Activated CD4-positive, alpha-beta T cell treated with anti-CD3 and anti-CD28 coated beads for 36 hours (primary cell): Measurements from ENCODE around the gene RTL10. TPM values are rescaled to one million over a fixed set of nuclear protein-coding genes. Genes with fewer than 3 reads are reported as not detected.
A peak's percentile ranks its signal among the peaks of the same experiment; 100 is the strongest.

ENCODE experiments used
- ATAC-seq: fragments of 200-7000 bp; cut with Tn5 transposase; one replicate; pipeline ENCODE4 v1.10.0; 2021; ENCODE audit warnings: mild to moderate bottlenecking, moderate library complexity
- CTCF ChIA-PET: fragments of 350-600 bp; sonication (Branson Sonifier 250); formaldehyde crosslinking; loops from one replicate; lab custom pipeline; 2021; ENCODE audit warnings: antibody characterized with exemption; lab: Charles Lee
- POLR2A ChIA-PET: fragments of 350-600 bp; sonication (Branson Sonifier 250); formaldehyde crosslinking; loops from one replicate; lab custom pipeline; 2021; ENCODE audit warnings: antibody characterized with exemption, inconsistent platforms; lab: Charles Lee
- DNase-seq: peaks from one replicate; pipeline ENCODE4 v3.0.0-alpha.2; 2020
- H3K27ac Mint-ChIP-seq: one replicate; pipeline ENCODE4 v1.8.0; 2021; ENCODE audit warnings: mixed read lengths
- H3K27me3 Mint-ChIP-seq: one replicate; pipeline ENCODE4 v1.8.0; 2021; ENCODE audit warnings: mixed read lengths
- H3K36me3 Mint-ChIP-seq: one replicate; pipeline ENCODE4 v1.8.0; 2021; ENCODE audit warnings: low read depth, mixed read lengths
- H3K4me1 Mint-ChIP-seq: one replicate; pipeline ENCODE4 v1.8.0; 2021; ENCODE audit warnings: mixed read lengths
- H3K4me3 Mint-ChIP-seq: one replicate; pipeline ENCODE4 v1.8.0; 2021; ENCODE audit warnings: mild to moderate bottlenecking, moderate library complexity, mixed read lengths
- H3K9me3 Mint-ChIP-seq: one replicate; pipeline ENCODE4 v1.8.0; 2021; ENCODE audit warnings: low read depth, mixed read lengths
- intact Hi-C, 2 experiments: fragments of 100-400 bp; cut with DNase I in 1 of 2; cut with micrococcal nuclease in 1 of 2; formaldehyde crosslinking; loops; one replicate each; pipeline versions ENCODE4 v1.14.2 to v1.15.1; 2022 to 2024; cut with DNase I, micrococcal nuclease
- total RNA-seq, 2 experiments: library from RNA; stranded (reverse); gene quantifications; one replicate each; pipeline ENCODE4 v1.2.3, GENCODE V29; 2021

Gene RTL10
- total RNA-seq, 2 experiments from 2014 or later = 14.9 to 15.6 TPM

GRCh38 chr22:19853058-19853878, 1.4 kb downstream of the RTL10 start:
- Mint-ChIP-seq H3K4me3 (peak overlapping the region; percentile 89), H3K36me3 (peaks cover 33% of the 10 kb centered on the region), H3K27ac (peak overlapping the region; percentile 85), H3K4me1 (peaks cover 47% of the 10 kb centered on the region), H3K9me3 (no peaks in the 10 kb centered on the region), H3K27me3 (no peaks in the 10 kb centered on the region)
- DNase-seq = peak; percentile 5
- POLR2A ChIA-PET = no interaction called here
- CTCF ChIA-PET = interaction anchor here (0.7 to 1.1 kb wide), 2 partner anchors 58 to 87 kb away, joined by 3 read pairs; no protein-coding TSS in a partner anchor
- intact Hi-C loops = loop anchor here in 1 of 2 experiments (10.0 kb wide), 3 partner anchors 472 to 708 kb away; partner anchors contain the start of genes DGCR6L, ESS2 and KLHL22
- no peak for ATAC-seq

DNA sequence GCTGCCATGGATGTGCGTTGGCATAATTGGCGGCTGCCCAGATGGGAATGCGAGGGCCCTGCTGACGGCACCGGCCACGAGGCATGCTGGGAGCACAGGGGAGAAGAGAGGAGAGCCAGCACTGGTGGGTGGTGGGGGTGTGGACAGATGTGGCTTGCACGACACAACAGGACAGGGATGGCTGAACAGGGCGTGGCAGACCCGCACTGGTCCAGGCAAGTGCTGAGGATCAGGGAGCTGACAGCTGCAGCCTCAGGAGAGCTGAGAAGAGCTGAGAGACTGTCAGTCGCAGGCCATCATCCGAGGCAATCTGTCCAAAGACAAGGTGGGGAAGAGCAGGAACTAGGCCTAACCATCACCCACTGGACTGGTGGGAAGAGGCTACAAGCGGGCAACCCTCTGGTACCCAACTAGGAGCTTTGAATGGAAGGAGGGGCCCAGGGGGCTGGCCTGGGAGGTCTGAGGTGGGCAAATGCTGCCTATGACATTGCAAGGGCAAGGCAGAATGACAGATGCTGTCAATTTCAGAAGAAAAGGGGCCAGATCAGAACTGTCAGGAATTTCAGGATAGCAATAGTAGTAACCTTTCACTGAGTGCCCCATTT, 2.4 kb downstream of the RTL10 start:
- ChIA-PET CTCF (interaction anchor here (1.2 kb wide), 1 partner anchor 10 kb away, joined by 6 read pairs; no protein-coding TSS in a partner anchor), POLR2A (no interaction called here)
- DNase-seq (peak; percentile 3), ATAC-seq (no peak)
- intact Hi-C loops = loop anchor here in 1 of 2 experiments (10.0 kb wide), 3 partner anchors 473 to 707 kb away; partner anchors contain the start of genes DGCR6L, ESS2 and KLHL22
- peaks cover 40% of the 10 kb centered on the region for H3K4me1 Mint-ChIP-seq
- H3K36me3 Mint-ChIP-seq = peaks cover 38% of the 10 kb centered on the region
- H3K4me3 Mint-ChIP-seq = peak overlapping the region; percentile 89
- no peak overlapping the region for H3K27ac Mint-ChIP-seq
- no peaks in the 10 kb centered on the region for H3K27me3 Mint-ChIP-seq
- no peaks in the 10 kb centered on the region for H3K9me3 Mint-ChIP-seq

GRCh38 chr22:19851291-19852176, 3.1 kb downstream of the RTL10 start:
- peaks cover 33% of the 10 kb centered on the region for H3K4me1 Mint-ChIP-seq
- H3K4me3 Mint-ChIP-seq = no peak overlapping the region
- no peaks in the 10 kb centered on the region for H3K9me3 Mint-ChIP-seq

DNA sequence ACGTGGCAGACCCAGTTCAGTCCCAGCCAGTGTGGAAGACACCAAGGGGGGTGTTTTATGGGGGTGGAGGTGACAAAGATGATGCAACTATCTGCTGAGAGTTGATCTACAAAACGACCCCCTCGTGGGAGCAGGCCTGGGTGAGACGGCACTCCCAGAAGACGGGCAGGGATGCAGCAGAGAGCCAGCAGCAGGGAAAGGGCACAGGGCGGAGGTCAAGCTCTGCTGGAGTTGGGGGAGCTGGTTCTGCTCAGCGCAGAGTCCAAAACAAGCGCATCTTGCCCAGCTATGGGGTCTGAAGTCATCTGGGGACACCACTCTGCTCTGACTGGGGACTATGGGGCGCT, 3.9 kb downstream of the RTL10 start:
- no peak overlapping the region for H3K4me3 Mint-ChIP-seq
- no peaks in the 10 kb centered on the region for H3K9me3 Mint-ChIP-seq
- no peak for ATAC-seq
- ChIA-PET POLR2A (no interaction called here), CTCF (interaction anchor here (0.5 kb wide), 1 partner anchor 154 kb away, joined by 3 read pairs; no protein-coding TSS in a partner anchor)
- peaks cover 30% of the 10 kb centered on the region for H3K4me1 Mint-ChIP-seq
- H3K36me3 Mint-ChIP-seq = peaks cover 38% of the 10 kb centered on the region
- DNase-seq = no peak
- no peaks in the 10 kb centered on the region for H3K27me3 Mint-ChIP-seq
- H3K27ac Mint-ChIP-seq = peak overlapping the region; percentile 72
- intact Hi-C loops = loop anchor here in 1 of 2 experiments (10.0 kb wide), 3 partner anchors 474 to 706 kb away; partner anchors contain the start of genes DGCR6L, ESS2 and KLHL22

More at GRCh38 chr22:19851291-19852176, 3.1 kb downstream of the RTL10 start:
- intact Hi-C loops = loop anchor here in 1 of 2 experiments (10.0 kb wide), 3 partner anchors 473 to 707 kb away; partner anchors contain the start of genes DGCR6L, ESS2 and KLHL22
- CTCF ChIA-PET = interaction anchor here (1.2 kb wide), 1 partner anchor 9 kb away, joined by 6 read pairs; no protein-coding TSS in a partner anchor
- Mint-ChIP-seq H3K36me3 (peaks cover 41% of the 10 kb centered on the region), H3K27ac (peak overlapping the region; percentile 31), H3K27me3 (no peaks in the 10 kb centered on the region)
- POLR2A ChIA-PET = no interaction called here
- DNase-seq (no peak), ATAC-seq (no peak)

DNA sequence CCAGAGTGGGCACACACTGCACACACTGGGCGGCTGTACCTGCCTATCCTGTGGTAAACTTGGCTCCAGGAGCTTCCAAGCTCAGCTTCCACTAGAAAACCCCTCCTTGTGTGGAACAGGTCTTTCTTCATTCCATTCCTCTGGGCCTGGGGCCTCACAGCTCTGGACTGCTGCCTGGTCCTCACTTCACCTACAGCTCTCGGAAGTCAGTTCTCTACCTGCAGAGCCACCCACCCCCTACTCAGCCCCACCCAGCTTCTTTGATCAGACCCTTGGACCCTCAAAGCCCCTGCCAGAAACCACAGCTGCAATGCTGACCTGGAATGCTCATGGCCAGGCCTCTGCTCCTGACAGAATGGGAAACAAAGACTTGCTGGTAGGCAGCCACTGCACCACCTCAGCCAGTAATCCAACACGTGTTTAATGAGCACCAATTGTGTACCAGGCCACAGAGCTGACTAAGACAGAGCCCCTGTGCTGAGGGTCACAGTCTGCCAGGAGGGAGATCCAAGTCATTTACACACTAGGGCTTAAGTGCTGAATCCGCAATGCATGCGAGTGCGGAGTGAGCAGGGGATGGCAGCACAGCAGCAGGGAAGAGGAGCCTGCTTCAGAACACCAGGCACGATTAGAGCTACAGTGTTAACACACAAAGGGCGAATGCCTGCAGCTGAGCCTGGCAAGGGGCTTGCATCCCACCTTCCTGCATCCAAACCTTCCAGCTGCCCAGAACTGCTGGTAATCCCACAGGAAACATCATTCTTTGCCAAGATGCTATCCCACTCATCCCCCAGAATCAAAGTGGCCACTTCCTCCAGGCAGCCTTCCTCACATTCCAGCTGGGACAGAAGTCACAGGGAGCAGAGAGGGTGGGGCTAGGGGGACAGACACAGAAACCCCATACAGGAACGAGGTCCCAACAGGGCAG, 4.6 kb downstream of the RTL10 start:
- ATAC-seq (no peak), DNase-seq (no peak)
- Mint-ChIP-seq H3K27ac (peak overlapping the region; percentile 72), H3K4me3 (no peak overlapping the region), H3K9me3 (no peaks in the 10 kb centered on the region), H3K4me1 (peaks cover 35% of the 10 kb centered on the region), H3K36me3 (peaks cover 36% of the 10 kb centered on the region), H3K27me3 (no peaks in the 10 kb centered on the region)
- intact Hi-C loops = loop anchor here (2.0 to 10.0 kb wide), 4 partner anchors 21 to 705 kb away; partner anchors contain the start of genes DGCR6L (in 1 of the 2), ESS2 (in 1 of the 2) and KLHL22 (in 1 of the 2)
- POLR2A ChIA-PET = interaction anchor here (0.6 kb wide), 1 partner anchor 15 kb away, joined by 3 read pairs; no protein-coding TSS in a partner anchor
- CTCF ChIA-PET = interaction anchor here (0.5 kb wide), 1 partner anchor 154 kb away, joined by 3 read pairs; no protein-coding TSS in a partner anchor

DNA sequence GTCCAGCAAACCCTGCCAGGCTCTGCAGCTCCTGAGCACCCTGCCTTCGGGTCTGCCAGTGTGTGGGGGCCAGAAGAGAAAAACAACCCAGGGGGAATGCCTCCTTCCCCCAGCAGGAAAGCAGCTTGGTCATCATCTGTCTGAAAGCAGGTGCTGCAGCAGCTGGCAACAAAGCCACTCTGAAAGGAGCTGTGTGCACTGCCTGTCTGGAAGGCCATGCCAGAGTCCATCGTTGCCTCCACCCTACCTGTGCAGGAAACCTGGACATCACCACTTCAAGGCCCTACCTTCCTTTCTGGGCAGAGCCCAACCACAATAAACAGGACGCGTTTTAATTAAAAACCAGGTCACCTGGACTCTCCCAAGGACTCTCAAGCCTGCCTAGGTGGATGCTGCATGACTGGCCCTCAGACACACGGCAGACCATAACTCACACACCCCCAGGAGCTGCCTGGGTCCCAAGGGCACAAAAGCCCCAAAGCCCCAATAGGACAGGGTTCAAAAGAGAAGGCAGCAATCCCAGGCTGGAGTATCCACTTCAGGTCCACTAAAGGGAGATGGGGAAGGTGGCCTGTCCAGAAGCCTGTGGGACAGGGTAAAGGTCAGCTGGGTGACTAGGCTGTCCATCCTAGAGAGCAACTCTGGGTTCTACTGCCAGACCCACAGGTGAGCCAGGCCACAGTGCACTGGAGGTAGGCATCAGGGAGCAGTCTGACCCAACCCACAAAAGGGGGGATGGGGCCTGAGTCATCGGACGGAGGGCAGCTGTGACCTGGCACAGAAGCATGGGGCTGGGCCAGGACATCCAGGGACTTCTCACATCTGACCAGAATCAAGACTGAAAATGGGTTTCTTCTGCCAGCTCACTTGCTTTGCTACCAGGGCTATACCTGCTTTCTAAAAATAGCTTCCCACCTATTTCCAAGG, 6.1 kb downstream of the RTL10 start:
- no peaks in the 10 kb centered on the region for H3K9me3 Mint-ChIP-seq

DNA sequence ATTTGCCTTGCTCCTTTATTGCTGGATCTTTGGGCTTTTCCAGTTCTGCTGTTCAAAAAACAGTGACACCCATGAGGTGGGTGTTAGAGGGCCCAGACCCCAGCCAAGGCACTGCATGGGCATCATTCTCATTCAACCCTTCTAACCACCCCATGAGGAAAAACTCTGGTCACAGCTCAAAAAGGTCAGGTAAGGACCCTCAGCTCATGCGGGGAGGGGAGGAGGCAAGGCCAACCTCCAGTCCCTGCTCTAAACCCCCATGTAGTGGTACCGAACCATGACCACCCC, 7.4 kb downstream of the RTL10 start:
- POLR2A ChIA-PET = no interaction called here
- H3K27me3 Mint-ChIP-seq = no peaks in the 10 kb centered on the region
- H3K27ac Mint-ChIP-seq = no peak overlapping the region
- peaks cover 30% of the 10 kb centered on the region for H3K4me1 Mint-ChIP-seq
- CTCF ChIA-PET = no interaction called here
- peaks cover 27% of the 10 kb centered on the region for H3K36me3 Mint-ChIP-seq
- intact Hi-C loops = no loop called here
- no peak for ATAC-seq
- H3K9me3 Mint-ChIP-seq = no peaks in the 10 kb centered on the region
- DNase-seq = no peak
- no peak overlapping the region for H3K4me3 Mint-ChIP-seq

More for the DNA sequence above, 6.1 kb downstream of the RTL10 start:
- H3K27ac Mint-ChIP-seq = no peak overlapping the region
- H3K36me3 Mint-ChIP-seq = peaks cover 33% of the 10 kb centered on the region
- DNase-seq (no peak), ATAC-seq (no peak)
- peaks cover 43% of the 10 kb centered on the region for H3K4me1 Mint-ChIP-seq
- ChIA-PET CTCF (no interaction called here), POLR2A (no interaction called here)
- intact Hi-C loops = loop anchor here in 1 of 2 experiments (2.0 kb wide), 1 partner anchor 20 kb away; no protein-coding TSS in a partner anchor
- no peaks in the 10 kb centered on the region for H3K27me3 Mint-ChIP-seq
- no peak overlapping the region for H3K4me3 Mint-ChIP-seq

DNA sequence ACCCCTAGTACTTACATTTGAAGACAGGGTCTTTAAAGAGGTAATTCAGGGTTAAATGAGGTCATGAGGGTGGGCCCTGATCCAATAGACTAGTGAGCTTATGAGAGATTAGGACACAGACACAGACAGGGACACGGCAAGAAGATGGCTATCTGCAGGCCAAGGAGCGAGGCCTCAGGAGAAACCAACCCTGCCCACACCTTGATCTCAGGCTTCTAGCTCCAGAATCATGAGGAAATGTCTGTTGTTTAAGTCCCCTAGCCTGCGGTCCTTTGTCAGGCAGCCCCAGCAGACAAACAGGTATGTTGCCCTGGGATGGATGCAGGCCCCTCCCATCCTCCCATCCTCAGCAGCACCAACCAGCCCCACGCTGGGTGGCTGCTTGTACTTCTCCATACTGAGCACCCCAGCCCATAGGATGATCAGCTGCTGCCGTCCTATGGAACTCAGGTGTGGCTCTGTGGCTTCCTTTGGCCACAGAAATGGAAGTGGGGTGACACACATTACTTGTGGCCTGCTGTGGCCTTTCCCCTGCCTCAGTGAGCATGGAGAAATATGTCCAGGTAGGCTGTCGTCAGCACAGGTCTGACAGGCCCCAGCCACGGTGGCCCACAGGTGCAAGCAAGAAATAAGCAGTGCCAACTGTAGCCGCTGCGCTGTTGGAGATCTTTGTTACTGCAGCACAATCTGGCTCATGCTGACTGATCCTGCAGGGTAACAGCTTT, 7.9 kb downstream of the RTL10 start:
- no peak overlapping the region for H3K4me3 Mint-ChIP-seq
- ChIA-PET CTCF (no interaction called here), POLR2A (no interaction called here)
- no peak for DNase-seq
- no peak for ATAC-seq
- H3K27ac Mint-ChIP-seq = no peak overlapping the region
- peaks cover 26% of the 10 kb centered on the region for H3K4me1 Mint-ChIP-seq
- intact Hi-C loops = no loop called here
- H3K27me3 Mint-ChIP-seq = no peaks in the 10 kb centered on the region
- no peaks in the 10 kb centered on the region for H3K9me3 Mint-ChIP-seq
- peaks cover 27% of the 10 kb centered on the region for H3K36me3 Mint-ChIP-seq
